Activated CD4-positive, alpha-beta T cell treated with anti-CD3 and anti-CD28 coated beads for 48 hours (primary cell): ENCODE results near the gene SLC2A13.

Experiments used
- DNase-seq: peaks from one replicate; pipeline ENCODE4 v3.0.0-alpha.2; 2020

The SLC2A13 gene

GRCh38 chr12:39723831-39724230, 382.1 kb downstream of the SLC2A13 start:
- DNase-seq = no peak

GRCh38 chr12:39722504-39722903, 383.4 kb downstream of the SLC2A13 start:
- no peak for DNase-seq

- no peak for DNase-seq
These were observed 392.3 kb downstream of the SLC2A13 start for GRCh38 chr12:39713552-39713951.

- DNase-seq = no peak
These were observed 393.5 kb downstream of the SLC2A13 start for GRCh38 chr12:39712334-39712733.
